Measurements from ENCODE around the gene RTTN.

DNA sequence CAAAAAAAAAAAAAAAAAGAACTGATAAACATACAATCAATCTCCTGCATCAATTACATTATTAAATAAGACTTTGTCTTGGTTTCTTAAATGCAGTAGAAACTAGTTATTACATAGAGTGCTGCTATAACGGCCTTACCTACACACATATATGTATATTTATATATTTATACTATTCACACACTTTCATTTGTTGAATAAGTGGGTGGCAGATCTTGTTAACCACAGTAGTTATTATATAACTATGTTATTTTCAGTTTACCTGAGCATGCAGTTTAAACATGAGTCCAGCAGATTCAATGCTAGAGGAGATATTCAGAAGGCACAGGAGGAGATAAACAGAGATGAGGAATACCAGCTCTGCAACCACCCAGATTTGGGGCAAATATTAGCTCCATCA lies 176.3 kb downstream of the RTTN start:
- TF ChIP-seq, protein P1, sequence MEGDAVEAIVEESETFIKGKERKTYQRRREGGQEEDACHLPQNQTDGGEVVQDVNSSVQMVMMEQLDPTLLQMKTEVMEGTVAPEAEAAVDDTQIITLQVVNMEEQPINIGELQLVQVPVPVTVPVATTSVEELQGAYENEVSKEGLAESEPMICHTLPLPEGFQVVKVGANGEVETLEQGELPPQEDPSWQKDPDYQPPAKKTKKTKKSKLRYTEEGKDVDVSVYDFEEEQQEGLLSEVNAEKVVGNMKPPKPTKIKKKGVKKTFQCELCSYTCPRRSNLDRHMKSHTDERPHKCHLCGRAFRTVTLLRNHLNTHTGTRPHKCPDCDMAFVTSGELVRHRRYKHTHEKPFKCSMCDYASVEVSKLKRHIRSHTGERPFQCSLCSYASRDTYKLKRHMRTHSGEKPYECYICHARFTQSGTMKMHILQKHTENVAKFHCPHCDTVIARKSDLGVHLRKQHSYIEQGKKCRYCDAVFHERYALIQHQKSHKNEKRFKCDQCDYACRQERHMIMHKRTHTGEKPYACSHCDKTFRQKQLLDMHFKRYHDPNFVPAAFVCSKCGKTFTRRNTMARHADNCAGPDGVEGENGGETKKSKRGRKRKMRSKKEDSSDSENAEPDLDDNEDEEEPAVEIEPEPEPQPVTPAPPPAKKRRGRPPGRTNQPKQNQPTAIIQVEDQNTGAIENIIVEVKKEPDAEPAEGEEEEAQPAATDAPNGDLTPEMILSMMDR (conservative IDR thresholded peaks at IDR 0.05), result no peak
- TF ChIP-seq EZH2 (IDR thresholded peaks at IDR 0.05; ENCODE audit: low read depth), result no peak

Data from PC-9 (cell line).